HG02623 (cell line): Measurements from ENCODE around the gene NINJ2.
"Not testable (repeated sequence)": the region's sequence is repeated elsewhere in the genome, so short reads cannot be mapped to it uniquely, and the experiment has no call there.

Experiments used
- ATAC-seq: cut with Tn5 transposase; IDR thresholded peaks from one replicate; pipeline ENCODE4 v1.9.1; 2021; ENCODE audit warnings: moderate library complexity; ENCODE audit not compliant: unreplicated experiment

The NINJ2 gene, protein sequence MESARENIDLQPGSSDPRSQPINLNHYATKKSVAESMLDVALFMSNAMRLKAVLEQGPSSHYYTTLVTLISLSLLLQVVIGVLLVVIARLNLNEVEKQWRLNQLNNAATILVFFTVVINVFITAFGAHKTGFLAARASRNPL

DNA sequence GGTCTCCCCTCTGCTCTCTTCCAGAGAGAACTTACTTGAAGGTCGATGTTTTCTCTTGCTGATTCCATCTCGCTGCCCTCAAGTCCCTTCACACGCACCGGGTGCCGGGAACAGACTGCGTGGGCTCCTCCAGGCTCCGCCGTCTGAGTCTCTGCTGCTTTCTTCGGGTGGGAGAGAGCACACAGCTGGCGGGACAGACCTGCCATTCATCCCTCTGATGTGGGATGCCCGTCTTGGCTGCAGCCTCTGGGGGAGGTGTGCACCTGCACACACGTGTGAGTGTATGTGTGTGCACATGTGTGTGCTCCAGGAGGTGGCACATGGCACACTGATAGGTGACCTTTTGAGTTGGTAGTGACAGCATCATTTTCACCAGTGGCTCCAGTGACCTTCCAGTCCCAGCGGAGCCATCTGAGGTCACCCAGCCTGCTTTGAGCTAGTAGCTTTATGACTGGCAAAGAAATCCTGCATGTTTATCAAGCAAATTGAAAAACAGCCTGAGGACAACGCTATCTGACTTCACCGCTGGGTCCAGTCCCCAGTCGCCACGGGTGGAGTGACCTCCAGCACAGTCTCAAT, at the start of gene NINJ2:
Gene NINJ2 (minus strand): TSS at position 153 of the 579 bp plus-strand sequence. CDS start 85 bp downstream, at position 68.
- ATAC-seq: no peak

GRCh38 chr12:712172-712863, 49.1 kb upstream of the NINJ2 start:
- no peak for ATAC-seq

DNA sequence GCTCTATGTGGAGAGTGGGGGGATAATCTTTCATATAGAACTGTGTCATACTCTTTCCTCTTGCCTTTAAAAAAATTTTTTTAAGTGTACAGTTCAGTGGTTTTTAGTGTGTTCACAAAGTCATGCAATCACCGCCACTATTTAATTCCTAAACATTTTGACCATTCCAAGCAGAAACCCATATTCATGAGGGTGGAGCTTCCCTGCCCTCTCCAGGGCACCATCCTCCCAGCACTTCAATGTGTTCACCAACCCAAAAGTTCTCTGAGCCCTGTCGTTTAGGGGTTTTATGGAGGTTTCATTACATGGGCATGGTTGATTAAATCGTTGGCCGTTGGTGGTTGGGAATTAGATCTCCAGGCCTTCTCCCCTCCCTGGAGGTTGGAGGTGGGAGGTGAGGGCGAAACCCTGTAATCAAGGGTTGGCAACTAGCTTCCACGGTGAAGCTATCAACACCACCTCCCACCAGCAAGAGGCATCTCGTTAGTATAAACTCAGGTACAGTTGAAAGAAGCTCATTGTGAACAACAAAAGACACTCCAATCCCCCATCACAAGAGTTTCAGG, 46.3 kb upstream of the NINJ2 start:
- no peak for ATAC-seq

- not testable (repeated sequence) for ATAC-seq
Observed at GRCh38 chr12:708084-708483, 44.8 kb upstream of the NINJ2 start.

GRCh38 chr12:704516-705242, 41.4 kb upstream of the NINJ2 start:
- ATAC-seq: no peak

DNA sequence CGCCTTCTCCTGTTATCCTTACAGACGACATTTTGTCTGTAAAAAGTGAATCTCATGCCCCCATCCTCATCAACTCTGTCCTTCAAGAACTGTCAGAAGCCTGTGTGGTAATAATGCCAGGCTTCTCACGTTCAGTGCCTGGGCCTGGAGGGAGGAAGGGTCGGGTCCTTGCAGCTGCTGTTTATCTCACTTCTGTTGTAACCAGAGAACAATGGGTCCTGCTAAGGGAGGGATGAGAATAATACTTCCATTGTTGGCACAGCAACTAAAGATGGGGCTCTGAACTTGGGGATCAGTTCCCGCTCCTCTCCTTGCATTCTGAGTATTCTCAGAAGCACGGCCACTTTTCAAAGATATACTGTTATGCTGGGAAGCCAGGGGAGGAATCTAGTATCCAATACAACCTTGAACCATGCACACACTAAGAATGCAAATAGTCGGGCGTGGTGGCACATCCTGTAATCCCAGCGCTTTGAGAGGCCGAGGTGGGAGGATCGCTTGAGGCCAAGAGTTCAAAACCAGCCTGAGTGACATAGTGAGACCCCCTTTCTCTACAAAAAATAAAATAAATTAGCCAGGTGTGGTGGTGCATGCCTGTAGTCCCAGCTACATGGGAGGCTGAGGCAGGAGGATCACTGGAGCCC, 38.8 kb upstream of the NINJ2 start:
- no peak for ATAC-seq

GRCh38 chr12:700016-700415, 36.8 kb upstream of the NINJ2 start:
- no peak for ATAC-seq

DNA sequence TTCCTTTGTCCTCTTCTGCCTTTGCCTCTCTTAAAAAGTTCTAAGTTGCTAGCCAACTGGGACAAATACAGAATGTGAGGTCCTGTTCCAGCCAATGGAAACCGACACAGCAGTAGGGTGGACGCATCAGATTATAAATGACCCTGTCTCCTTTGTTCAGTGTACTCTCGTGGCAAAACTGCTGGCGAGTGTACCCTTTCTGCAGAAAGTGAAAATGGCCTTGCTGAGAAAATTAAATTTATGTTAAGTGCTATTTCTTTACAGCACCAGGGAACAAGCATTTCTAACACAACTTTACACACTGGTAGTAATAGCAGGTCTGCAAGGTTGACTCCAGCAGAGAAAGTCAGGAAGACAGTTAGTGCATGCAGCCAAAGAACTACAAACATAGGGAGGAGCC, 35.0 kb upstream of the NINJ2 start:
- ATAC-seq: not testable (repeated sequence)

DNA sequence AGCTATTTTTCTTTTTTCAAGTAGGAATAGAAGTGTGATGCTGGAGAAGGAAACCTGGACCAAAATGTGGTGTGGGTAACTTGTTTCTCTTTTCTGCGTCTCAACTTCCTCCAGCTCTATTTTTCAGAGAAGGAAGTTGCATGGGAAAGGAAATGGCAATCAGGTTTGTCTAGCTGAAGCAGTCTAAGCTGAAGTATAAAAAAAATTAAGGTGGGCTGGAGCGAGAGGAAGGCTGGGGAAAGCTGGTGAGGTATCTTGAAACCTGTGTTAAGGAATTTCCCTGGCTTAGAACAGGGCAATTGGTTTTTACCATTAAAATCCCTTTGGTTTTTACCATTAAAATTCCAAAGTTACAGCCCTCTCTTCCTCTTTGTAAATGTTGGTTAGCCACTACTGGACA, 34.2 kb upstream of the NINJ2 start:
- no peak for ATAC-seq

DNA sequence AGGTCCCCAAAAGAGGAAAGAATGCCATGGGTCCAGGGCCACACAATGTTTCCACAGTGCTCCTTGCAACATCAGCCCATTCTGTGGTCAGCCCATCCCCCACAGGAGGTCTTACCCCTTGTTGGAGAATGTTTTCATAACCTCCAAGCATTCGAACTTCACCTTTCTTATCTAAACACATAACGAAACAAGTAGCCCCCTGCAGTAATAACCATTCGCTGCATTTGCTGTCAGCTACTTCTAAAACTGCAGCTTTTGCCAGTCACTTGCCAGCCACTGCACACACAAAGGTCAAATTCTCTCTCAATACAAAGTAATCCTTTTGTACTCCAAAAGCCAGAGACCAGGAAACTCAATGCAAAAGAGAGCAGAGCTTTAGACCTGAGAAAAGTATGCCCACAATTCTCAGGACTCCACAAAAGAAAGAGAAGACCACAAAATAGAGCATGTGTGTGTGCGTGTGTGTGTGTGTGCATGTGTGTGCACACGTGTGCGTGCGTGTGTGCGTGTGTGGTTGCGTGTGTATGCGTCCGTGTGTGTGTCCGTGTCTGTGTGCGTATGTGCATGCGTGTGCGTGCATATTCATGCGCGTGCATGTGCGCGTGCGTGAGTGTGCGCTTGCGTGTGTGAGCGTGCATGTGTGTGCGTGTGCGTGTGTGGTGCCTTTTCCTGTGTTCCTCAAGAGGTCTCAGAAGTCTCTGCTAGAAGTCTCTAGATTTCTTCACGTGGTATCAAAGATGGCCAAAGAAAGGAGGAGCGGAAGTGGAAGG, 31.7 kb upstream of the NINJ2 start:
- no peak for ATAC-seq

DNA sequence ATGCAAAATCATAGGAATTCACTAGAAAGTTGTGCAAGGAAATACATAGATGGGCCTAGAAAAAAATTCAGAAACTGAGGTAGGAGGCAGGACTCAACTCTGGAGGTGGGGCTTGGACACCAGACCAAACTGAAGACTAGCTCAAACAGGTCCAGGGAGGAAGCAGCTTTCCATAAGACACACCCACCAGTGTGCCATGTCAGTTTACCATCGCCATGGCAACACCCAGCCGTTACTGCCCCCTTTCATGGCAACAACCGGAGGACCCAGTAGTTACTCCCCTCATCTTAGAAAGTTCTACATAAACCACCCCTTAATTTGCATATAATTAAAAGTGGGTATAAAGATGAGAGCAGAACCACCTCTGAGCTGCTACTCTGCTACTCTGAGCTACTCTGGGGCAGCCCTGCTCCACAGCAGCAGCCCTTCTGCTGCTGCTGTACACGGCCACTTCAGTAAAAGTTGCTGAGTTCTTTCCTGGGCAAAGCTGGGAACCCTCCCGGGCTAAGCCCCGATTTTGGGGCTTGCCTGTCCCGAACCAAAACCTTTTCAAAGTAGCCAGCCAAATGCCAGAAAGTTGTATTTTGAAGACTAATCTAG, 30.8 kb upstream of the NINJ2 start:
- ATAC-seq: no peak

GRCh38 chr12:692274-692673, 29.0 kb upstream of the NINJ2 start:
- no peak for ATAC-seq

DNA sequence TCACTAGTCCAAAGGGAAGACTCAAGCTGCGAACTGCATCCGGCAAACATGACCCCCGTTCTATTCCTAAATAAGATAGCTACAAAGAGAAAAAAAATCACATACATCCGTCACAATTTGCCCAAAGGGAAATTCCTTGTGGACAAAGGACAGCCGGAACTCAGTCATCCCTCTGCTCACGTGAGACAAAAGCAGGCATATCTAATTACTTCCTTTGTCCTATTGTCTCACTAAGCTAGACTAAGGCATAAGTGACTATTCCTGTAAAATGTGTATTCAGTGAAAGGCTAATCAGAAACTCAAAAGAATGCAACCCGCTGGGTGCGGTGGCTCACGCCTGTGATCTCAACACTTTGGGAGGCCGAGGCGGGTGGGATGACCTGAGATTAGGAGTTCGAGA, 27.2 kb upstream of the NINJ2 start:
- ATAC-seq: no peak

GRCh38 chr12:685388-685787, 22.1 kb upstream of the NINJ2 start:
- ATAC-seq: no peak

DNA sequence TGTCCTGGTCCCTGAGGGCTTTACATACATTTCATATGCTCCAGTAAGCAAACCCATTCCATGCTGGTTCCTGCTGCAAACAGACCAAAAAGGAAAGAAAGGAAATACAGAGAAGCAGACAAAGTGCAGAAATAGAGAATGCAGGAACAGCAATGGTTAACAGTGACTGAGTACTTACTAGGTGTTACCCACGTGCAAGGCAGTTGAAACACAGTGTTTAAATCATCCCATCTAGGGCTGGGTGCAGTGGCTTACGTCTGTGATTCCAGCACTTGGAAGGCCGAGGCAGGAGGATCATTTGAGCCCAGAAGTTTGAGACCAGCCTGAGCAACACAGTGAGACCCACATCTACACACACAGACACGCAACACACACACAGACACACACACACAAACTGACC, 21.2 kb upstream of the NINJ2 start:
- no peak for ATAC-seq

DNA sequence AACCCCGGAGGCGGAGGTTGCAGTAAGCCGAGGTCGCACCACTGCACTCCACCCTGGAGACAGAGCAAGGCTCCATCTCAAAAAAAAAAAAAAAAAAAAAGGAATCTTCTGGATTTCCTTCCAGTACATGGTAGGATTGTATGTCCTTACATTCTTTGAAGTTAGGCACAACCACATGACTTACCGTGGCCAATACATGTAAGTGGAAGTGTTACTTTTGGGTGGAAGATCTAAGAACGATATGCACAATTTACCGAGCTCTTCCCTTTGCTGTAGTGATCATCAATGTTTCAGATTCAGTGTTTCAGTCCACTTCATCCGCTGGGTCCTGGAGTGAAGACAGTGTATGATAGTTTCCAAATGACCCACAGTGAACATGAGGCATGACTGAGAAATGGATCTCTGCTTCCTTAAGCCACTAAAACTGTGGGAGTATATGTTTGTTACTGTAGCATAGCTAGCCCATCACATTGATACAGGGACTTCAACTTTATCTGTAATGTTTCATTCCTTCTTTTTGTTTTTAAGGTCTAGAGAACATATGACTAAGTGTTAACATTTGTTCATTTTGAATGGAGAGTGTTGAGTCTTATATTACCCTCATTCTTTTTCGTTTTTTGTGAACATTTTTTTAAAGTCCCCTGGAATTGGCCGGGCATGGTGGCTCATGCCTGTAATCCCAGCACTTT, 18.5 kb upstream of the NINJ2 start:
- no peak for ATAC-seq

DNA sequence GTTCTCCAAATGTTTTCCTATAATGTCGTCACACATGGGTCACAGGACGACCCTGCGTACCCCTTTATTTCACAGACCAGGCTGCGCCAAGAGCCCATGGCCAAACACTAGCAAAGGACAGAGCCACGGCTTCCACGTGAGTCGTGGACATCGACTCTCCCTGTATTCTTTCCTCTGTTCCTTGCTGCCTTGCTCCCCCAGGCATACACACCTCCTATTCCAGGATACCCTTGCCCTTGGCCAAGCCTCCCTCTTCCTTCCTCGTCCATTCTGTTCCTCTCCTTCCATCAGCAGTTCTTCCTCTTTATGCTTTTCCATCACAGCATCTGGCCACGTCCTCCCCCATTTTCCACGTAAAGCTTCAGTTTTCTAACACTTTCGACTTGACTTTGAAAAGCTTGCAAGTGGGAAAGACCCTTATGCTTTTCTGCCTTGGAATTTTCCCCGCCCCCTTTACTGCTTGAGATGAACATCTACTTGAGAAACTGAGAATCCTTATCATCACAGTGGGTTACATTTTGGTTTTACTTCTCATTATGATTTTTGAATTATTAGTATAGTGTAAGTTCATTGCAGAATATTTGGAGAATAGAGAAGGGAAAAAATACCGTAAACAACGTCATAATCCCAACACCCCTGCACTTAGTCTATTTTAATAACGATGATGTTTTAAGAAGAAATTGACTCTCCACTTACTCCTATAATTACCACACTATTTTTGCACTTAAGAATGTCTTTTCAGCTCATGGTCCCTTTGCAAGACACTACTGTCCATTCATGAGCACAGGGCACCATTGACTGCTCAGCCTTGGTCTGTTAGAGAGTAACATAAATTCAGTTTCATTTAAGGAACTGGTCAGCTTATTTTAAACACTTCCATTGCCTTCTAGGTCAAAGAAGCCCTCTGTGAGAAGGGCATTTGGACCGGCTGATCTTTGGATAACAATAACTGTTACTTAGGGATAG, 15.8 kb upstream of the NINJ2 start:
- no peak for ATAC-seq

GRCh38 chr12:675562-675961, 12.3 kb upstream of the NINJ2 start:
- no peak for ATAC-seq
